NB4 (cell line): Measurements from ENCODE around the gene CPNE4.

Source experiments
- DNase-seq: peaks from one replicate; pipeline ENCODE4 v3.0.0; 2010; ENCODE audit warnings: low read depth
- H3K4me3 ChIP-seq: one replicate; pipeline ENCODE4 v1.5.1; 2011; ENCODE audit warnings: mild to moderate bottlenecking, low read depth, low read length, moderate library complexity
- CTCF ChIP-seq: IDR thresholded peaks from one replicate; pipeline ENCODE4 v1.5.1; 2012; ENCODE audit warnings: low read depth, low read length
- MAX ChIP-seq: IDR thresholded peaks from 2 replicates; pipeline ENCODE4 v1.6.1; 2011; ENCODE audit warnings: low read depth, low read length
- MYC ChIP-seq: IDR thresholded peaks from 2 replicates; pipeline ENCODE4 v1.6.1; 2011; ENCODE audit warnings: low read depth, low read length
- POLR2A ChIP-seq: IDR thresholded peaks from 2 replicates; pipeline ENCODE4 v1.6.1; 2011; ENCODE audit warnings: mild to moderate bottlenecking; ENCODE audit not compliant: insufficient read length; ENCODE audit errors: extremely low read depth

CPNE4 gene

GRCh38 chr3:131988209-131988608 lies 46.6 kb downstream of the CPNE4 start:
- DNase-seq = no peak
- H3K4me3 ChIP-seq = no peak overlapping the region
- TF ChIP-seq CTCF (no peak), MYC (no peak), POLR2A (no peak), MAX (no peak)

- TF ChIP-seq CTCF = no peak
- TF ChIP-seq MYC = no peak
- TF ChIP-seq POLR2A = no peak
- no peak for TF ChIP-seq MAX
These were observed 51.1 kb downstream of the CPNE4 start for GRCh38 chr3:131983689-131984088.

GRCh38 chr3:131981323-131981722 lies 53.5 kb downstream of the CPNE4 start:
- no peak for TF ChIP-seq MYC
- TF ChIP-seq CTCF = no peak
- no peak for TF ChIP-seq POLR2A
- no peak for TF ChIP-seq MAX
- H3K4me3 ChIP-seq = no peak overlapping the region
- DNase-seq = no peak

More at GRCh38 chr3:131983689-131984088, 51.1 kb downstream of the CPNE4 start:
- no peak for DNase-seq
- no peak overlapping the region for H3K4me3 ChIP-seq

- TF ChIP-seq MYC = no peak
- TF ChIP-seq CTCF = no peak
- no peak for TF ChIP-seq MAX
- no peak for TF ChIP-seq POLR2A
- DNase-seq = no peak
- no peak overlapping the region for H3K4me3 ChIP-seq
These were observed 58.4 kb downstream of the CPNE4 start for GRCh38 chr3:131976448-131976847.

- H3K4me3 ChIP-seq = no peak overlapping the region
- no peak for TF ChIP-seq CTCF
- TF ChIP-seq MAX = no peak
- TF ChIP-seq POLR2A = no peak
- DNase-seq = no peak
These were observed 59.8 kb downstream of the CPNE4 start for GRCh38 chr3:131975047-131975446.

GRCh38 chr3:131973731-131974130 lies 61.1 kb downstream of the CPNE4 start:
- H3K4me3 ChIP-seq = no peak overlapping the region
- DNase-seq = no peak
- TF ChIP-seq POLR2A (no peak), CTCF (no peak)
